ENCODE data around the gene EP400. TPM values are rescaled to one million over a fixed set of nuclear protein-coding genes. Genes with fewer than 3 reads are reported as not detected.

EP400 gene
- total and polyA plus RNA-seq, 2 of the 8 experiments (the other 6 are each of a cell fraction or from before 2014, with no cell fraction given): 13.1 to 69.7 TPM

- Histone ChIP-seq H3K23me2 (ENCODE audit: low read depth, low read length) (peaks cover 6% of the 10 kb centered on the region; the same call in 1 of the 2 replicates), H3K36me3 (ENCODE audit: control insufficient read depth in 2 of 4, insufficient read depth in 4 of 4, low read length in 3 of 4) (peaks cover 0 to 1% (median 0%) of the 10 kb centered on the region in 4 experiments; a peak in 1 of 8 replicates), H2AK5ac (ENCODE audit: low read depth, low read length) (no peak overlapping the region), H3K4ac (replicated peaks; ENCODE audit: insufficient read length, low read depth, low read length) (no peak overlapping the region), H3K79me1 (ENCODE audit: low read depth, low read length) (peaks cover 7% of the 10 kb centered on the region), H2AFZ (ENCODE audit: low read length) (peak overlapping the region; percentile 92), H3K9ac (replicated peaks in 1 of 4; ENCODE audit: extremely low read depth in 1 of 4, low read depth in 3 of 4, low read length in 3 of 4) (peak overlapping the region; percentile 79 to 96 (median 88)), H3K9me3 (ENCODE audit: insufficient read depth in 2 of 2, low read depth in 1 of 2, low read length in 1 of 2) (no peaks in the 10 kb centered on the region), H3K4me1 (replicated peaks in 1 of 4; ENCODE audit: control insufficient read depth in 3 of 4, insufficient read depth in 4 of 4, low read length in 3 of 4) (peaks cover 3 to 10% (median 7%) of the 10 kb centered on the region in 4 experiments), H2BK20ac (ENCODE audit: low read length) (no peak overlapping the region), H2BK5ac (ENCODE audit: low read depth, low read length) (peak overlapping the region; percentile 81; the same call in 1 of the 2 replicates), H2BK15ac (ENCODE audit: low read length) (no peak overlapping the region), H3K56ac (replicated peaks; ENCODE audit: insufficient read length, low read depth, low read length) (no peak overlapping the region), H3K14ac (ENCODE audit: insufficient read length) (no peak overlapping the region), H3K18ac (ENCODE audit: extremely low read depth, low read length) (no peak overlapping the region; the same call in 1 of the 2 replicates), H3K79me2 (ENCODE audit: control insufficient read depth in 1 of 2, insufficient read depth in 2 of 2, low read length in 2 of 2) (peaks cover 0 to 15% of the 10 kb centered on the region in 2 experiments; a peak in 2 of 4 replicates), H4K8ac (ENCODE audit: extremely low read depth, insufficient read depth, low read length) (peak overlapping the region; percentile 93; the same call in 1 of the 2 replicates), H4K5ac (ENCODE audit: insufficient read length, low read depth, low read length) (no peak overlapping the region), H3K27me3 (replicated peaks in 1 of 4; ENCODE audit: control insufficient read depth in 3 of 4, extremely low read depth in 1 of 4, insufficient read depth in 3 of 4, low read length in 3 of 4) (no peaks in the 10 kb centered on the region), H3K27ac (ENCODE audit: low read depth, low read length) (peak overlapping the region; percentile 86; the same call in 1 of the 2 replicates), H4K20me1 (replicated peaks in 1 of 2; ENCODE audit: control insufficient read depth in 1 of 2, insufficient read depth in 2 of 2, low read length in 2 of 2) (peaks cover 4 to 5% of the 10 kb centered on the region in 2 experiments), H2BK12ac (ENCODE audit: low read depth, low read length) (no peak overlapping the region), H4K91ac (replicated peaks; ENCODE audit: insufficient read length, low read length) (no peak overlapping the region), H3K23ac (ENCODE audit: insufficient read length) (no peak overlapping the region), H3K4me3 (ENCODE audit: extremely low read depth in 1 of 4, insufficient read depth in 2 of 4, low read depth in 3 of 4, low read length in 4 of 4) (peak overlapping the region; percentile 57 to 90 (median 70)), H3K4me2 (ENCODE audit: insufficient read depth in 1 of 2, low read depth in 2 of 2, low read length in 2 of 2) (peak overlapping the region; percentile 93 to 97), H2BK120ac (replicated peaks; ENCODE audit: low read depth, low read length) (no peak overlapping the region)
- WGBS, 2 experiments (ENCODE audit: extremely low coverage in 1 of 2, insufficient coverage in 1 of 2, insufficient read length in 1 of 2, insufficient replicate concordance in 2 of 2, low coverage in 1 of 2, low lambda C conversion rate in 2 of 2, missing lambda C conversion rate in 1 of 2): 2% methylated on average over 42 of the region's 84 CpGs; no CpG with 5 or more reads in 1 of the 2 experiments
- ChIA-PET POLR2A (ENCODE audit: partially characterized antibody) (interaction anchor here (0.9 to 1.3 kb wide), 3 partner anchors 10 to 156 kb away, joined by 3 to 4 read pairs (median 3); partner anchors contain the start of genes DDX51 and NOC4L), CTCF (ENCODE audit: partially characterized antibody) (no interaction called here)
- DNase-seq (ENCODE audit: low read depth in 1 of 2, low spot score in 2 of 2): peak; percentile 78 to 92
- FAIRE-seq: no peak
- TF ChIP-seq RAD21 (IDR thresholded peaks at IDR 0.05 in 1 of 2, conservative IDR thresholded peaks at IDR 0.05 in 1 of 2; ENCODE audit: low read depth in 2 of 2, low read length in 2 of 2) (no peak), RNF2 (IDR thresholded peaks at IDR 0.05; ENCODE audit: borderline replicate concordance, low read depth, low read length, missing control alignments, poor library complexity, severe bottlenecking) (no peak), SP4 (IDR thresholded peaks at IDR 0.05; ENCODE audit: low read length) (no peak), KDM5A (IDR thresholded peaks at IDR 0.05; ENCODE audit: low read length) (no peak), NRF1 (IDR thresholded peaks at IDR 0.05; ENCODE audit: low read depth, low read length) (peak; percentile 82), POU5F1 (IDR thresholded peaks at IDR 0.05; ENCODE audit: low read depth, low read length) (no peak), GTF2F1 (IDR thresholded peaks at IDR 0.05; ENCODE audit: borderline replicate concordance, low read depth, low read length) (no peak), SAP30 (IDR thresholded peaks at IDR 0.05; ENCODE audit: insufficient read depth, insufficient replicate concordance, low read length) (peak; percentile 71), TAF7 (optimal IDR thresholded peaks at IDR 0.05; ENCODE audit: borderline replicate concordance, low read depth, low read length) (no peak)
- TF ChIP-seq, protein P1, sequence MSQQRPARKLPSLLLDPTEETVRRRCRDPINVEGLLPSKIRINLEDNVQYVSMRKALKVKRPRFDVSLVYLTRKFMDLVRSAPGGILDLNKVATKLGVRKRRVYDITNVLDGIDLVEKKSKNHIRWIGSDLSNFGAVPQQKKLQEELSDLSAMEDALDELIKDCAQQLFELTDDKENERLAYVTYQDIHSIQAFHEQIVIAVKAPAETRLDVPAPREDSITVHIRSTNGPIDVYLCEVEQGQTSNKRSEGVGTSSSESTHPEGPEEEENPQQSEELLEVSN (IDR thresholded peaks at IDR 0.05): peak; percentile 98
These were observed 134.3 kb downstream of the EP400 start for GRCh38 chr12:132083941-132084620.

All from H1 (cell line).